ENCODE data around the gene C2CD4C.

- TF ChIP-seq CTCF (IDR thresholded peaks at IDR 0.05; ENCODE audit: low read depth, low read length) (no peak), MYC (IDR thresholded peaks at IDR 0.05; ENCODE audit: low read depth, low read length) (no peak), POLR2A (IDR thresholded peaks at IDR 0.05; ENCODE audit: extremely low read depth, insufficient read length) (no peak), MAX (IDR thresholded peaks at IDR 0.05; ENCODE audit: low read depth, low read length) (no peak)
Observed at GRCh38 chr19:369256-369655, 39.7 kb downstream of the C2CD4C start.
